ENCODE data around the gene ADK. TPM values are rescaled to one million over a fixed set of nuclear protein-coding genes. Genes with fewer than 3 reads are reported as not detected.

The ADK gene
- total and polyA plus RNA-seq, 2 of the 13 experiments (the other 11 are each of a cell fraction or from before 2014, with no cell fraction given), result 48.6 to 79.1 TPM

- DNase-seq (ENCODE audit: low spot score) (no peak), FAIRE-seq (no peak), ATAC-seq (no peak)
- intact Hi-C loops (cut with micrococcal nuclease; ENCODE audit: unreplicated experiment) (no loop called here), in situ Hi-C loops (cut with HindIII; ENCODE audit: extremely low pct_ligation_motif_present, low pct_unique_long_range_greater_than_20kb) (no loop called here)
- Histone ChIP-seq H4K20me1 (ENCODE audit: insufficient read depth, low read length) (no peaks in the 10 kb centered on the region), H2AFZ (ENCODE audit: low read length) (no peak overlapping the region), H3K9ac (ENCODE audit: insufficient read depth, low read depth, low read length) (no peak overlapping the region), H3K9me3 (ENCODE audit: low read length) (no peaks in the 10 kb centered on the region), H3K27ac (ENCODE audit: extremely low read length, insufficient read depth, low read length) (no peak overlapping the region), H3K27me3 (ENCODE audit: control insufficient read depth in 1 of 2, insufficient read depth in 2 of 2, low read length in 2 of 2) (no peaks in the 10 kb centered on the region; a peak in 1 of 5 replicates), H3K4me3 (replicated peaks in 1 of 3; ENCODE audit: insufficient read depth in 1 of 3, low read depth in 2 of 3, low read length in 3 of 3) (no peak overlapping the region), H3K4me2 (ENCODE audit: low read depth, low read length) (no peak overlapping the region), H3K4me1 (ENCODE audit: insufficient read depth, low read length) (peaks cover 15% of the 10 kb centered on the region), H3K36me3 (replicated peaks in 1 of 2; ENCODE audit: control insufficient read depth in 1 of 2, insufficient read depth in 2 of 2, low read length in 2 of 2) (0 out of 5 replicates have a peak, but pooled peaks cover 0 to 3% of the 10 kb centered on the region in 2 experiments), H3K79me2 (ENCODE audit: insufficient read depth, low read length) (no peaks in the 10 kb centered on the region)
- BruUV-seq (replicated peaks), result no TSS peak
- ChIA-PET POLR2A (no interaction called here), CTCF (ENCODE audit: low intra/inter-chr PET ratio, low total read pairs) (no interaction called here)
- TF ChIP-seq CBX2 (IDR thresholded peaks at IDR 0.05; ENCODE audit: low read depth, low read length), result no peak
- TF ChIP-seq CBX2 (CRISPR knock-in tag; IDR thresholded peaks at IDR 0.05; ENCODE audit: low read depth), result no peak
- TF ChIP-seq GTF3A (CRISPR knock-in tag; conservative IDR thresholded peaks at IDR 0.05), result no peak
- no peak for TF ChIP-seq MATR3 (CRISPR knock-in tag; IDR thresholded peaks at IDR 0.05)
- no peak for TF ChIP-seq JARID2 (CRISPR knock-in tag; IDR thresholded peaks at IDR 0.05; ENCODE audit: insufficient replicate concordance)
- TF ChIP-seq ZNF33B (CRISPR knock-in tag; IDR thresholded peaks at IDR 0.05), result no peak
- no peak for TF ChIP-seq ZNF512 (CRISPR knock-in tag; IDR thresholded peaks at IDR 0.05)
- TF ChIP-seq KAT2B (IDR thresholded peaks at IDR 0.05; ENCODE audit: borderline replicate concordance, low read depth, low read length), result no peak
- no peak for TF ChIP-seq ZNF572 (CRISPR knock-in tag; IDR thresholded peaks at IDR 0.05)
- no peak for TF ChIP-seq GTF2F1 (IDR thresholded peaks at IDR 0.05; ENCODE audit: low read length)
- TF ChIP-seq MTERF4 (CRISPR knock-in tag; IDR thresholded peaks at IDR 0.05), result no peak
- no peak for TF ChIP-seq HMG20A (CRISPR knock-in tag; IDR thresholded peaks at IDR 0.05; ENCODE audit: borderline replicate concordance)
- no peak for TF ChIP-seq KDM3A (CRISPR knock-in tag; IDR thresholded peaks at IDR 0.05; ENCODE audit: low read depth)
- no peak for TF ChIP-seq TCF12 (IDR thresholded peaks at IDR 0.05)
- TF ChIP-seq TCF12 (CRISPR knock-in tag; IDR thresholded peaks at IDR 0.05), result no peak
- TF ChIP-seq, protein P1, sequence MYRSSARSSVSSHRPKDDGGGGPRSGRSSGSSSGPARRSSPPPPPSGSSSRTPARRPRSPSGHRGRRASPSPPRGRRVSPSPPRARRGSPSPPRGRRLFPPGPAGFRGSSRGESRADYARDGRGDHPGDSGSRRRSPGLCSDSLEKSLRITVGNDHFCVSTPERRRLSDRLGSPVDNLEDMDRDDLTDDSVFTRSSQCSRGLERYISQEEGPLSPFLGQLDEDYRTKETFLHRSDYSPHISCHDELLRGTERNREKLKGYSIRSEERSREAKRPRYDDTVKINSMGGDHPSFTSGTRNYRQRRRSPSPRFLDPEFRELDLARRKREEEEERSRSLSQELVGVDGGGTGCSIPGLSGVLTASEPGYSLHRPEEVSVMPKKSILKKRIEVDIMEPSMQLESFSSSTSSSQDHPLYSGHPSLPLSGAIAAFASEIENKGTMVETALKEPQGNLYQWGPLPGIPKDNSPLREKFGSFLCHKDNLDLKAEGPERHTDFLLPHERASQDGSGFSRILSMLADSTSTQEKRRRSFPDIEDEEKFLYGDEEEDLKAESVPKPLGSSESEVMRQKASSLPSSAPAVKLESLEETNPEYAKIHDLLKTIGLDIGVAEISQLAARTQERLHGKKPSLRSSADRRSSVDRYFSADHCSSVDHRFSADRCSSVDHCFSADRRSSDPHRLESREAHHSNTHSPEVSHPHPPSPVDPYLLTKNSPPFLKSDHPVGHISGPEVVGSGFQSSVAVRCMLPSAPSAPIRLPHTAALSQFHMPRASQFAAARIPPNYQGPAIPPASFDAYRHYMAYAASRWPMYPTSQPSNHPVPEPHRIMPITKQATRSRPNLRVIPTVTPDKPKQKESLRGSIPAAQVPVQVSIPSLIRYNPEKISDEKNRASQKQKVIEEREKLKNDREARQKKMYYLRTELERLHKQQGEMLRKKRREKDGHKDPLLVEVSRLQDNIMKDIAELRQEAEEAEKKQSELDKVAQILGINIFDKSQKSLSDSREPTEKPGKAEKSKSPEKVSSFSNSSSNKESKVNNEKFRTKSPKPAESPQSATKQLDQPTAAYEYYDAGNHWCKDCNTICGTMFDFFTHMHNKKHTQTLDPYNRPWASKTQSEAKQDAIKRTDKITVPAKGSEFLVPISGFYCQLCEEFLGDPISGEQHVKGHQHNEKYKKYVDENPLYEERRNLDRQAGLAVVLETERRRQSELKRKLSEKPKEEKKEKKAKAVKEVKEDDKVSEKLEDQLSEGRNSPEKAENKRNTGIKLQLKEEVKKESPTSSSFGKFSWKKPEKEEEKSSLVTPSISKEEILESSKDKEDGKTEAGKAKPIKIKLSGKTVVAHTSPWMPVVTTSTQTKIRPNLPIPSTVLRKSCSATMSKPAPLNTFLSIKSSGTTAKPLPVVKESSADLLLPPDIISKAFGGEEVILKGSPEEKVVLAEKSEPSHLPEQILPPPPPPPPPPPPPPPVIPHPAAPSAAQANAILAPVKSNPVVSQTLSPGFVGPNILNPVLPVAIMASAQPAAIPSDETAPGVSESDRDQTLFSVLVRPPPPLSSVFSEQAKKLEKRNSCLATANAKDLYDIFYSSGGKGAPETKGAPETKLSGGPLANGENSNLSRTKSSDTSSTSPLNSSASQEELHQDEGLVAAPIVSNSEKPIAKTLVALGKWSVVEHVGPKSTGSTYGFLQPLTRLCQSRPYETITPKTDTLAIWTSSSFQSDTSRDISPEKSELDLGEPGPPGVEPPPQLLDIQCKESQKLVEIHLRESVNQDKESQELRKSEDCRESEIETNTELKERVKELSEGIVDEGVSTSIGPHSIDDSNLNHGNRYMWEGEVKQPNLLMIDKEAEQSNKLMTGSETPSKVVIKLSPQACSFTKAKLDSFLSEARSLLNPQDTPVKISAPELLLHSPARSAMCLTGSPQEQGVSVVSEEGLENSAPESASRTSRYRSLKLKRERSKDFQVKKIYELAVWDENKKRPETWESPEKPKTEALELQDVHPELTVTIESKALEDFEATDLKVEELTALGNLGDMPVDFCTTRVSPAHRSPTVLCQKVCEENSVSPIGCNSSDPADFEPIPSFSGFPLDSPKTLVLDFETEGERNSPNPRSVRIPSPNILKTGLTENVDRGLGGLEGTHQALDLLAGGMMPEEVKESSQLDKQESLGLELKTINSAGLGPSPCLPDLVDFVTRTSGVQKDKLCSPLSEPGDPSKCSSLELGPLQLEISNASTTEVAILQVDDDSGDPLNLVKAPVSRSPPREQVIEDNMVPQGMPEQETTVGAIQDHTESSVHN (CRISPR knock-in tag; IDR thresholded peaks at IDR 0.05), result no peak
- TF ChIP-seq MAFG (CRISPR knock-in tag; IDR thresholded peaks at IDR 0.05), result no peak
Measured at GRCh38 chr10:74488907-74489306, 337.9 kb downstream of the ADK start.
